K562 (cell line): Measurements from ENCODE around the gene ADORA1. TPM values are rescaled to one million over a fixed set of nuclear protein-coding genes. Genes with fewer than 3 reads are reported as not detected.

Experiments
- ATAC-seq: fragments of 200-7000 bp; cut with Tn5 transposase; 3 replicates; pipeline ENCODE4 v1.9.1; 2020; ENCODE audit warnings: moderate library complexity
- BruUV-seq: library from RNA; stranded (reverse); fragments of 400-500 nt; replicated peaks from 2 replicates; lab custom pipeline; 2021; lab: Mats Ljungman, UMichigan
- CTCF ChIA-PET: fragments of 300-600 bp; formaldehyde crosslinking; extraction: SDS; loops from one replicate; lab custom pipeline; 2021; ENCODE audit warnings: low intra/inter-chr PET ratio; lab: Yijun Ruan, JAX
- POLR2A ChIA-PET: fragments of 300-600, 350-650 bp; sonication (Branson Sonifier 250); formaldehyde crosslinking; extraction: SDS; loops from one replicate; lab custom pipeline; 2021; ENCODE audit warnings: antibody characterized with exemption, inconsistent platforms; lab: Yijun Ruan, JAX
- DNase-seq, 4 experiments: peaks; one replicate each; pipeline versions ENCODE4 v3.0.0 to v3.0.0-alpha.2; 2011 to 2018; ENCODE audit warnings: low spot score in 3 of 4, mixed read lengths in 3 of 4; ENCODE audit errors: extremely low read depth in 1 of 4
- FAIRE-seq: peaks from 2 replicates; lab custom pipeline; 2011; peaks lifted over from hg19 to GRCh38; lab: Jason Lieb, UNC
- H2AFZ ChIP-seq: 2 replicates; pipeline ENCODE4 v1.6.0; 2011; ENCODE audit warnings: low read depth, low read length, control low read depth, inconsistent platforms
- H3K27ac ChIP-seq: fragments of 200-600 bp; 3 replicates; pipeline ENCODE4 v1.8.0; 2011; ENCODE audit warnings: low read depth, mild to moderate bottlenecking, control low read depth, inconsistent platforms, low read length, moderate library complexity, mixed read lengths; ENCODE audit errors: extremely low read depth
- H3K27me3 ChIP-seq, 2 experiments: fragments of 300-600 bp in 1 of 2; 2 replicates in 1 of 2; 3 replicates in 1 of 2; pipeline versions ENCODE4 v1.6.0 to v1.8.0; 2011; ENCODE audit warnings: inconsistent platforms in 2 of 2, low read length in 2 of 2, mild to moderate bottlenecking in 1 of 2, mixed read lengths in 1 of 2, moderate library complexity in 1 of 2; ENCODE audit not compliant: control insufficient read depth in 2 of 2, insufficient read depth in 2 of 2
- H3K36me3 ChIP-seq: fragments of 300-600 bp; 3 replicates; pipeline ENCODE4 v1.8.0; 2011; ENCODE audit warnings: mild to moderate bottlenecking, low read length, inconsistent platforms; ENCODE audit not compliant: control insufficient read depth, insufficient read depth
- H3K4me1 ChIP-seq, 2 experiments: fragments of 200-600 bp in 1 of 2; replicated peaks in 1 of 2; 2 replicates in 1 of 2; 3 replicates in 1 of 2; pipeline versions ENCODE4 v1.5.1 to v1.8.0; 2011; ENCODE audit warnings: inconsistent platforms in 2 of 2, low read length in 2 of 2, mild to moderate bottlenecking in 1 of 2, mixed read lengths in 1 of 2, moderate library complexity in 1 of 2; ENCODE audit not compliant: control insufficient read depth in 2 of 2, insufficient read depth in 2 of 2
- H3K4me2 ChIP-seq: 2 replicates; pipeline ENCODE4 v1.6.1; 2011; ENCODE audit warnings: low read length, control low read depth, inconsistent platforms, mixed read lengths; ENCODE audit not compliant: insufficient read depth
- H3K4me3 ChIP-seq: fragments of 200-600 bp; sonication (generic), shearing (Covaris generic); 2 replicates; pipeline ENCODE4 v1.5.1; 2016; ENCODE audit warnings: control low read depth, inconsistent platforms
- H3K79me2 ChIP-seq: fragments of 200-600 bp; 3 replicates; pipeline ENCODE4 v1.8.0; 2011; ENCODE audit warnings: low read length, inconsistent platforms; ENCODE audit not compliant: control insufficient read depth, insufficient read depth
- H3K9ac ChIP-seq, 2 experiments: 2 replicates each; pipeline versions ENCODE4 v1.6.0 to v1.6.1; 2011; ENCODE audit warnings: low read depth in 2 of 2, low read length in 2 of 2, control low read depth in 1 of 2, inconsistent platforms in 1 of 2, mild to moderate bottlenecking in 1 of 2, mixed read lengths in 1 of 2; ENCODE audit not compliant: insufficient read depth in 1 of 2
- H3K9me1 ChIP-seq: one replicate; pipeline ENCODE4 v1.6.0; 2011; ENCODE audit warnings: inconsistent platforms, mild to moderate bottlenecking, low read length, moderate library complexity; ENCODE audit not compliant: control insufficient read depth, insufficient read depth
- H3K9me3 ChIP-seq: replicated peaks from 2 replicates; pipeline ENCODE4 v1.5.1; 2011; ENCODE audit warnings: low read depth, low read length, inconsistent platforms; ENCODE audit not compliant: control insufficient read depth, insufficient read depth
- H4K20me1 ChIP-seq: replicated peaks from 2 replicates; pipeline ENCODE4 v1.6.1; 2011; ENCODE audit warnings: low read length, inconsistent platforms, mixed read lengths; ENCODE audit not compliant: control insufficient read depth, insufficient read depth
- BCLAF1 ChIP-seq, 2 experiments: fragments of 450-650 bp in 1 of 2; IDR thresholded peaks; 2 replicates each; pipeline ENCODE4 v1.6.1; 2011 to 2017; ENCODE audit warnings: low read depth in 2 of 2, antibody characterized with exemption in 1 of 2, borderline replicate concordance in 1 of 2, low read length in 1 of 2, mild to moderate bottlenecking in 1 of 2, mixed read lengths in 1 of 2; ENCODE audit not compliant: control insufficient read depth in 1 of 2
- IRF1 ChIP-seq: sonication (generic); formaldehyde crosslinking; IDR thresholded peaks from 2 replicates; pipeline ENCODE4 v1.8.0; 2022; ENCODE audit warnings: missing genetic modification reagents, mild to moderate bottlenecking, borderline replicate concordance
- TGIF2 ChIP-seq: sonication (generic); formaldehyde crosslinking; IDR thresholded peaks from 2 replicates; pipeline ENCODE4 v1.8.1; 2022; ENCODE audit warnings: mild to moderate bottlenecking, missing genetic modification reagents, moderate library complexity
- WGBS: fragments of 100-300 bp; shearing (Covaris generic); methylation state at CpG from one replicate; pipeline ENCODE4 v1.1.6; 2016; ENCODE audit warnings: low coverage, mixed read lengths; ENCODE audit not compliant: insufficient coverage; ENCODE audit errors: missing lambda C conversion rate; 5-methylcytosine and 5-hydroxymethylcytosine counted together
- in situ Hi-C: fragments of 300-500 bp; cut with MboI; formaldehyde crosslinking; loops from 4 replicates; pipeline ENCODE4 v1.15.0; 2018; ENCODE audit warnings: inconsistent platforms, mixed read lengths
- intact Hi-C: fragments of 100-400 bp; cut with micrococcal nuclease; formaldehyde crosslinking; loops from 2 replicates; pipeline ENCODE4 v1.14.2; 2022
- polyA plus RNA-seq, 8 experiments: library from polyadenylated mRNA; depleted of rRNA in 4 of 8; stranded (reverse) in 5 of 8; unstranded in 3 of 8; fragments of >200 nt; fragmentation: Nextera tagmentation in 2 of 8; fragmentation: Illumina TruSeq in 1 of 8; extraction: Ambion mirVana in 2 of 8; extraction: Trizol in 1 of 8; gene quantifications; 2 replicates each; pipeline versions ENCODE4 v1.2.1 to v1.2.3, GENCODE V29; 2011 to 2014; ENCODE audit warnings: inconsistent platforms in 1 of 8, missing spikeins in 1 of 8
- total RNA-seq, 7 experiments: library from RNA; depleted of rRNA in 6 of 7; stranded (reverse); fragments of >200 nt in 6 of 7; fragmentation: Illumina TruSeq in 2 of 7; extraction: Trizol in 2 of 7; gene quantifications; 2 replicates each; pipeline versions ENCODE4 v1.2.1 to v1.2.3, GENCODE V29; 2011 to 2021; ENCODE audit warnings: low replicate concordance in 1 of 7

ADORA1 gene
- total and polyA plus RNA-seq, 9 of the 15 experiments (the other 6 are each of a cell fraction or from before 2014, with no cell fraction given) = not detected

- no peak for TF ChIP-seq BCLAF1 (IDR thresholded peaks at IDR 0.05; ENCODE audit: borderline replicate concordance in 1 of 2, control insufficient read depth in 1 of 2, low read depth in 2 of 2, low read length in 1 of 2)
- TF ChIP-seq, all 486 proteins: peak for 2
These were observed 59.1 kb downstream of the ADORA1 start, which contains the start of gene CHI3L1 (continued) for GRCh38 chr1:203186446-203187303.

- no peak for TF ChIP-seq TGIF2 (CRISPR knock-in tag)
- no peak for TF ChIP-seq IRF1 (CRISPR knock-in tag)
- Histone ChIP-seq H3K9me1 (no peaks in the 10 kb centered on the region), H3K9me3 (no peaks in the 10 kb centered on the region), H4K20me1 (peaks cover 3% of the 10 kb centered on the region), H3K36me3 (no peaks in the 10 kb centered on the region), H3K79me2 (no peaks in the 10 kb centered on the region), H3K4me1 (no peaks in the 10 kb centered on the region), H3K9ac (no peak overlapping the region), H3K4me3 (no peak overlapping the region), H2AFZ (no peak overlapping the region), H3K4me2 (no peak overlapping the region), H3K27ac (no peak overlapping the region), H3K27me3 (peaks cover 20 to 41% of the 10 kb centered on the region in 2 experiments)
- intact Hi-C loops (no loop called here), in situ Hi-C loops (no loop called here)
- no TSS peak for BruUV-seq
- ATAC-seq (no peak), DNase-seq (no peak), FAIRE-seq (no peak)
- 0% methylated on average over 7 of the region's 7 CpGs for WGBS
- ChIA-PET POLR2A (no interaction called here), CTCF (no interaction called here)
These were observed 59.8 kb downstream of the ADORA1 start for GRCh38 chr1:203187304-203187685.
